Activated CD4-positive, alpha-beta T cell treated with anti-CD3 and anti-CD28 coated beads for 36 hours (primary cell): ENCODE measurements around the gene EFNA4. TPM values are rescaled to one million over a fixed set of nuclear protein-coding genes. Genes with fewer than 3 reads are reported as not detected.

Source experiments
- ATAC-seq: fragments of 200-7000 bp; cut with Tn5 transposase; one replicate; pipeline ENCODE4 v1.10.0; 2021; ENCODE audit warnings: mild to moderate bottlenecking, moderate library complexity
- CTCF ChIA-PET: fragments of 350-600 bp; sonication (Branson Sonifier 250); formaldehyde crosslinking; loops from one replicate; lab custom pipeline; 2021; ENCODE audit warnings: antibody characterized with exemption; lab: Charles Lee
- POLR2A ChIA-PET: fragments of 350-600 bp; sonication (Branson Sonifier 250); formaldehyde crosslinking; loops from one replicate; lab custom pipeline; 2021; ENCODE audit warnings: antibody characterized with exemption, inconsistent platforms; lab: Charles Lee
- DNase-seq: peaks from one replicate; pipeline ENCODE4 v3.0.0-alpha.2; 2020
- H3K27ac Mint-ChIP-seq: one replicate; pipeline ENCODE4 v1.8.0; 2021; ENCODE audit warnings: mixed read lengths
- H3K27me3 Mint-ChIP-seq: one replicate; pipeline ENCODE4 v1.8.0; 2021; ENCODE audit warnings: mixed read lengths
- H3K36me3 Mint-ChIP-seq: one replicate; pipeline ENCODE4 v1.8.0; 2021; ENCODE audit warnings: low read depth, mixed read lengths
- H3K4me1 Mint-ChIP-seq: one replicate; pipeline ENCODE4 v1.8.0; 2021; ENCODE audit warnings: mixed read lengths
- H3K4me3 Mint-ChIP-seq: one replicate; pipeline ENCODE4 v1.8.0; 2021; ENCODE audit warnings: mild to moderate bottlenecking, moderate library complexity, mixed read lengths
- H3K9me3 Mint-ChIP-seq: one replicate; pipeline ENCODE4 v1.8.0; 2021; ENCODE audit warnings: low read depth, mixed read lengths
- intact Hi-C, 2 experiments: fragments of 100-400 bp; cut with DNase I in 1 of 2; cut with micrococcal nuclease in 1 of 2; formaldehyde crosslinking; loops; one replicate each; pipeline versions ENCODE4 v1.14.2 to v1.15.1; 2022 to 2024; cut with DNase I, micrococcal nuclease
- total RNA-seq, 2 experiments: library from RNA; stranded (reverse); gene quantifications; one replicate each; pipeline ENCODE4 v1.2.3, GENCODE V29; 2021

Gene EFNA4
- total RNA-seq, 2 experiments from 2014 or later: 6.3 to 6.5 TPM

DNA sequence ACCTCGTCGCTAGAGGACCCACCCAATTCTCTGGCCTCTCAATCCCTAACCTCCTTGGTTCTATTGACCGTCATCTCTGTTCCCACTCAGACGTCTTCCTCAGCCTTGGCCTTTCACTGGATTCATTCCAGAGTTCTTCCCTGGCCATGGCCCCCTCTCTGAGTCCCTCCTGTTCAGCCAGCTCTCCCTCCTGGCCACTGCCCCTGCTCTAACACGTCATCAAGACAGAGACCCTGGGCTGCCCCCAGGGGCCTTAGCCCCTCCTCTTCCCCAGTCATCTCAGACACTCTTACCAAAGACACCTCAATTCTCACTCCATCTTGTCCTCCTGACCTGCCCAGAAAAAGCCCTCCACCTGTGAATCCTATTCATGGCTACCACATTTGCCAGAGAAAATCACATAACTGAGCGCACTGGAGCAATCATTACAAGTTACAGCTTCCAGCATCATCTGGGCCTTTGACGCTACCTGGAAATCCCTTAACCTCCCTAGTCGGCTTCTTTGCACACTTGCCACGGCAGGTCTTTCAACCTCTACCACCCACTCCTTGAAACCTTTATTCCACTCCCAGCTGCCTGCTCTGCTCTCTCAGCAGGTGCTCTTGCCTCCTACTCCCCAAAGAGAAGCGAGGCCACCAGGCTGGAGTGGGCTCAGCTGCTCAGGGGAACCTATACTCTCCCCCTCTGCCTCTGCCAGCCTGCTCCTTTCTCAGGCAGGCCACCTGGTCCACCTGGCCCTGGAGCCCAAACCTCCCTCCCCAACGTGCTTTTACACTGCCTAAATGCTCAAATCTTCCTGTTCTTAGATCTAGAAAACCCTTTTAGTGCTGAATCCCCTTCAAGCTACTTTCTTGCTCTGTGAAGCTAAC lies 43.9 kb upstream of the EFNA4 start:
- ChIA-PET CTCF (interaction anchor here (0.6 to 1.8 kb wide), 18 partner anchors 11 to 460 kb away, joined by 3 to 9 read pairs (median 4); partner anchors contain the start of genes EFNA4 and KRTCAP2), POLR2A (interaction anchor here (0.8 kb wide), 1 partner anchor 390 kb away, joined by 4 read pairs; no protein-coding TSS in a partner anchor)
- intact Hi-C loops: loop anchor here in 1 of 2 experiments (5.0 kb wide), 1 partner anchor 33 kb away; the partner anchor contains the start of gene ADAM15
- no peaks in the 10 kb centered on the region for H3K27me3 Mint-ChIP-seq
- H3K4me1 Mint-ChIP-seq: peaks cover 49% of the 10 kb centered on the region
- H3K9me3 Mint-ChIP-seq: no peaks in the 10 kb centered on the region
- peak overlapping the region; percentile 58 for H3K27ac Mint-ChIP-seq
- no peak overlapping the region for H3K4me3 Mint-ChIP-seq
- ATAC-seq (no peak), DNase-seq (no peak)
- H3K36me3 Mint-ChIP-seq: peaks cover 33% of the 10 kb centered on the region

DNA sequence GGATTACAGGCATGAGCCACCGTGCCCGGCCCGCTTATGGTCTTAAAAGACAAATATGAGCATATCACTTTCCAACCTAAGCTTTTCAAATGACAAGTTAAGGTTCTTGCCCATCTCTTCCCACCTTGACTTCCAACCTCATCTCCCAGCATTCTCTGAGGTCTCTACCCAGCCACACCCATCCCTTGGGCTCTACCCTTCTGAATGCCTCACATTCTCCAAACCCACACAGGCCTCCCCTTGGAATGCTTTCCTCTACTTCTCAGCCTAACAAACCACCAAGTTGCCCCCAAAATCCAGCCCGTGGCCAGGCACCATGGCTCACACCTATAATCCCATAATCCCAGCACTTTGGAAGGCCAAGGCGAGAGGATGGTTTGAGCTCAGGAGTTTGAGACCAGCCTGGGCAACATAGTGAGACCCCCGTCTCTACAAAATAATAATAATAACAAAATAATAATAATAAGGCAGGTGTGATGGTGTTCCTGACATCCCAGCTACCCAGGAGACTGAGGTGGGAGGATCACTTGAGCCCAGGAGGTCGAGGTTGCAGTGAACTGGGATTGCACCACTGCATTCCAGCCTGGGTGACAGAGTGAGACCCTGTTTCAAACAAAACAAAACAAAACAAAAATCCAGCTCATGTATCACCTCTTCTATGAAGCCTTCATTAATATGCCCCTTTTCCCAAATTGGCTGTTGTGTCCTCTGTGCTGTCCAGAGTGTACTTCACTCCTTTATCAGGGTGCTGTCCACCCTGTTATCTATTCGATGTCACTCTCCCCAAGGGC lies 41.2 kb upstream of the EFNA4 start:
- intact Hi-C loops: no loop called here
- H3K27me3 Mint-ChIP-seq: no peaks in the 10 kb centered on the region
- H3K36me3 Mint-ChIP-seq: peaks cover 14% of the 10 kb centered on the region
- no peak overlapping the region for H3K27ac Mint-ChIP-seq
- ChIA-PET POLR2A (no interaction called here), CTCF (interaction anchor here (0.7 to 1.5 kb wide), 9 partner anchors 16 to 678 kb away, joined by 3 to 5 read pairs (median 3); no protein-coding TSS in a partner anchor)
- ATAC-seq (no peak), DNase-seq (no peak)
- H3K4me1 Mint-ChIP-seq: peaks cover 27% of the 10 kb centered on the region
- H3K4me3 Mint-ChIP-seq: no peak overlapping the region
- no peaks in the 10 kb centered on the region for H3K9me3 Mint-ChIP-seq

- DNase-seq (no peak), ATAC-seq (no peak)
- ChIA-PET CTCF (interaction anchor here (0.7 to 1.3 kb wide), 8 partner anchors 16 to 678 kb away, joined by 3 to 5 read pairs (median 3); no protein-coding TSS in a partner anchor), POLR2A (no interaction called here)
- H3K27ac Mint-ChIP-seq: no peak overlapping the region
- peaks cover 14% of the 10 kb centered on the region for H3K36me3 Mint-ChIP-seq
- H3K27me3 Mint-ChIP-seq: no peaks in the 10 kb centered on the region
- intact Hi-C loops: no loop called here
- H3K9me3 Mint-ChIP-seq: no peaks in the 10 kb centered on the region
- H3K4me1 Mint-ChIP-seq: peaks cover 23% of the 10 kb centered on the region
- no peak overlapping the region for H3K4me3 Mint-ChIP-seq
Measured at GRCh38 chr1:155022927-155023236, 40.7 kb upstream of the EFNA4 start.

DNA sequence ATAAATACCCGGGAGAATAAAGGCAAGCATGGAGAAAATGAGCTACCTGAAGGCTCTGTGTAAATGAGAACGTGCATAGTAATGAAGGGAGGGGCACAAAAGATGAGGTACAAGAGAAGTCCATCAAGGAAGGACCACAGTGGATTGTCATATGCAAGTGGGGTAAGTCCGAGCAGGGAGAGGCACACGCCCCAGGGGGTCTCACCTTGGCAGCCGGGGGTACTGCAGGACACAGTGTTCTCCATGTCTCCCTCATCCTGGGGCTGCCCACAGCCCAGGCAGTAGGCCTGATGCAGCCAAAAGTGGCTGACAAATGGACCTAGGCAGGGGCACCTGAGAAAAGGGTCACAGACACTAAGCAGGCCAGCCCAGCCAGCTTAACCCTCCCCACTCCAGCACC lies 39.9 kb upstream of the EFNA4 start:
- no peaks in the 10 kb centered on the region for H3K27me3 Mint-ChIP-seq
- H3K27ac Mint-ChIP-seq: no peak overlapping the region
- H3K9me3 Mint-ChIP-seq: no peaks in the 10 kb centered on the region
- no peak for DNase-seq
- intact Hi-C loops: no loop called here
- peaks cover 18% of the 10 kb centered on the region for H3K4me1 Mint-ChIP-seq
- no peak overlapping the region for H3K4me3 Mint-ChIP-seq
- ATAC-seq: no peak
- ChIA-PET POLR2A (no interaction called here), CTCF (interaction anchor here (0.5 to 1.3 kb wide), 5 partner anchors 21 to 81 kb away, joined by 3 to 5 read pairs (median 4); no protein-coding TSS in a partner anchor)
- peaks cover 10% of the 10 kb centered on the region for H3K36me3 Mint-ChIP-seq

GRCh38 chr1:155024315-155024714 lies 39.2 kb upstream of the EFNA4 start:
- ChIA-PET CTCF (interaction anchor here (0.7 to 0.8 kb wide), 2 partner anchors 10 to 14 kb away, joined by 3 read pairs; no protein-coding TSS in a partner anchor), POLR2A (no interaction called here)
- ATAC-seq (no peak), DNase-seq (no peak)
- intact Hi-C loops: no loop called here
- H3K4me1 Mint-ChIP-seq: peaks cover 11% of the 10 kb centered on the region
- H3K9me3 Mint-ChIP-seq: no peaks in the 10 kb centered on the region
- H3K27ac Mint-ChIP-seq: no peak overlapping the region
- no peak overlapping the region for H3K4me3 Mint-ChIP-seq
- H3K27me3 Mint-ChIP-seq: no peaks in the 10 kb centered on the region
- peaks cover 3% of the 10 kb centered on the region for H3K36me3 Mint-ChIP-seq

DNA sequence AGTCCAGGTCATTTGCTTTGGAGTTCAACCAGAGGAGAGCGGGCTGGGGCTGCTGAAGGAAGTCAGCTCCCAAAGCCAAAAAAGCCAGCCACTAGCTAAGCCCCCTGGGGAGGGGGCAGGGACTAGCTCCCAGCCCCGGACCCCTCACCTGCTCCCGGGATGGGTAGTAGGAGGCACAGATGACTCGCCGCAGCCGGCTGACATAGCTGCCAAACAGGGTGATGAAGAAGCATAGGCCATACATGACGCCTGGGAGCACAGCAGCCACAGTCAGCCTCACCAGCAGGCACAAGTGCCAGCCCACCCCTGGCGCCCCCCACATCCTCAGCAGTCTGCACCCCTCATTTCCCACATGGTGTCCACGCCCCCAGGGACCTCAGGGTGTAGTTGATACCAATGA lies 37.4 kb upstream of the EFNA4 start:
- H3K4me1 Mint-ChIP-seq: peaks cover 2% of the 10 kb centered on the region
- no peak overlapping the region for H3K4me3 Mint-ChIP-seq
- H3K27ac Mint-ChIP-seq: no peak overlapping the region
- H3K27me3 Mint-ChIP-seq: no peaks in the 10 kb centered on the region
- ChIA-PET POLR2A (interaction anchor here (0.5 kb wide), 1 partner anchor 29 kb away, joined by 3 read pairs; no protein-coding TSS in a partner anchor), CTCF (interaction anchor here (1.0 to 2.1 kb wide), 2 partner anchors 18 to 65 kb away, joined by 5 to 8 read pairs; no protein-coding TSS in a partner anchor)
- H3K36me3 Mint-ChIP-seq: no peaks in the 10 kb centered on the region
- ATAC-seq (no peak), DNase-seq (no peak)
- no peaks in the 10 kb centered on the region for H3K9me3 Mint-ChIP-seq
- intact Hi-C loops: no loop called here

GRCh38 chr1:155026588-155026987 lies 37.0 kb upstream of the EFNA4 start:
- Mint-ChIP-seq H3K36me3 (no peaks in the 10 kb centered on the region), H3K4me1 (peaks cover under 1% of the 10 kb centered on the region), H3K27ac (no peak overlapping the region), H3K27me3 (no peaks in the 10 kb centered on the region), H3K4me3 (no peak overlapping the region), H3K9me3 (no peaks in the 10 kb centered on the region)
- intact Hi-C loops: no loop called here
- ATAC-seq (peak; percentile 59), DNase-seq (no peak)
- ChIA-PET CTCF (interaction anchor here (1.0 to 2.1 kb wide), 2 partner anchors 18 to 65 kb away, joined by 5 to 8 read pairs; no protein-coding TSS in a partner anchor), POLR2A (no interaction called here)

DNA sequence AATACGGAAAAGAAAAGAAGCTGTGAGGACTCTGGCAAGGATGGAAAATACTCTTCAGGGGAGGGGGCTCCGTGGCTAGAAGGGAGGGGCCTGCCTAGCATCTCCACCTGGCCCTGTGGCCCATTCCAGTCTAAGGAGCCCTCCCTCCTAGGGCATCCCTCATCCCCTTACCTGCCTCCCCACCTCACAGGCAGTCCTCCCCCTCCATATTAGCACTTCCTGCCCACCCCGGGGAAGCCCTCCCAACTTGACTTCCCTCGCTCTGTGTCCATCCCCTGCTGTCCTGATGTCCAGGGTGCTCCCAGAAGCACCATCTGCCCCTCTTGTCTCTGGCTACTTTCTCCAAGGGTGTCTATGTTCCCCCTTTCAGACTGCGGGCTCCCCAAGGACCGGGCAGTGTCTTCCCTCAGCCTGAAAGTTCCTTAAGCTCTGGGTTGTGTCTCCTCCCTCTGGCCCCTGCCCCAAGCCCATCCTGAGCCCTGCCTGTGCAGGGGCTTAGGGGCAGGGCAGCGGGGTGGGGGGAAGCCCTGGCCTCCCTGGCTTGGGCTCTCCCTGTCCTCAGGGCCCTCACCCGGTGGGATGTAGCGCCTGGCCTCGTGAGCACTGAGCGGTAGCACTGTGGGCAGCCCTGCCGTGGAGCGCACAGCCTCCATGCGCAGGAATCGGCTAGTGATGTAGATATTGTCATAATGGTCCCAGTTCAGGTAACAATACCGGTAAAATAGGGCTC lies 33.9 kb upstream of the EFNA4 start:
- POLR2A ChIA-PET: no interaction called here
- Mint-ChIP-seq H3K27ac (no peak overlapping the region), H3K4me1 (no peaks in the 10 kb centered on the region), H3K36me3 (no peaks in the 10 kb centered on the region), H3K27me3 (no peaks in the 10 kb centered on the region), H3K4me3 (no peak overlapping the region), H3K9me3 (no peaks in the 10 kb centered on the region)
- DNase-seq: no peak
- ATAC-seq: no peak
- CTCF ChIA-PET: interaction anchor here (1.0 kb wide), 1 partner anchor 15 kb away, joined by 3 read pairs; no protein-coding TSS in a partner anchor
- intact Hi-C loops: no loop called here

GRCh38 chr1:155030243-155030795 lies 33.2 kb upstream of the EFNA4 start:
- H3K4me3 Mint-ChIP-seq: no peak overlapping the region
- no peaks in the 10 kb centered on the region for H3K4me1 Mint-ChIP-seq
- DNase-seq: no peak
- intact Hi-C loops: no loop called here
- no peak overlapping the region for H3K27ac Mint-ChIP-seq
- H3K36me3 Mint-ChIP-seq: no peaks in the 10 kb centered on the region
- H3K27me3 Mint-ChIP-seq: no peaks in the 10 kb centered on the region
- no peaks in the 10 kb centered on the region for H3K9me3 Mint-ChIP-seq
- ATAC-seq: no peak
- CTCF ChIA-PET: interaction anchor here (1.0 kb wide), 1 partner anchor 14 kb away, joined by 3 read pairs; no protein-coding TSS in a partner anchor
- POLR2A ChIA-PET: no interaction called here

DNA sequence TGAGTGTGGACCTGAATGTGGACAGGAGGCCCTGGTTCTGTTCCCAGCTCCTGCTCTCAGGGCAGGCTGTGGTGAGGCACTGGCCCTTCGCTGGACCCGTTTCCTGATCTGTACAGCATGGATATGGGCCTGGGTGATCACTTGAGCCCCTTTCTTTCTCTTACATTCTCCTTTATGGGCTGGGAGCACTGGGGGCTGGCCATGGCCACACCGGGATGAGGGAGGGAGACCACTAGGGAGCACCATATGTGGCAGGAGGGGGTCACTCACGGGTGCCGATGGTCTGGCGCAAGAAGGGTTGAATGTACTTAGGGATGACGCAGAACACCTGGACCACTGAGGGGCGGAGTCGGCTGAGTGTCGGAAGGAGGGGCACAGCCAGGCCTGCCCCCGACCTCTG lies 32.6 kb upstream of the EFNA4 start:
- H3K27me3 Mint-ChIP-seq: no peaks in the 10 kb centered on the region
- intact Hi-C loops: no loop called here
- no peaks in the 10 kb centered on the region for H3K4me1 Mint-ChIP-seq
- CTCF ChIA-PET: interaction anchor here (0.6 kb wide), 1 partner anchor 431 kb away, joined by 4 read pairs; no protein-coding TSS in a partner anchor
- H3K9me3 Mint-ChIP-seq: no peaks in the 10 kb centered on the region
- H3K27ac Mint-ChIP-seq: no peak overlapping the region
- ATAC-seq (no peak), DNase-seq (no peak)
- H3K4me3 Mint-ChIP-seq: no peak overlapping the region
- POLR2A ChIA-PET: no interaction called here
- H3K36me3 Mint-ChIP-seq: no peaks in the 10 kb centered on the region
